Lower leg skin (tissue), 4 donors: Measurements from ENCODE around the gene CSRP2. TPM values are rescaled to one million over a fixed set of nuclear protein-coding genes. Genes with fewer than 3 reads are reported as not detected.

Source experiments
- DNase-seq, 2 donors: peaks; one replicate each; pipeline ENCODE4 v3.0.0-alpha.2; 2019; ENCODE audit warnings: low spot score in 2 of 2
- H3K4me3 ChIP-seq: fragments of 200-600 bp; sonication (generic); 2 replicates; pipeline ENCODE4 v1.5.1; 2017; ENCODE audit warnings: mild to moderate bottlenecking, low read depth; ENCODE audit not compliant: poor library complexity, severe bottlenecking
- CTCF ChIP-seq, 3 donors: fragments of 450-650 bp; IDR thresholded peaks; one replicate each; pipeline ENCODE4 v1.5.1; 2016; ENCODE audit warnings: antibody characterized with exemption in 3 of 3, mild to moderate bottlenecking in 3 of 3, moderate library complexity in 2 of 3
- POLR2A ChIP-seq, 2 donors: fragments of 450-650 bp; IDR thresholded peaks; one replicate each; pipeline ENCODE4 v1.6.1; 2016 to 2017; ENCODE audit warnings: antibody characterized with exemption in 2 of 2, mild to moderate bottlenecking in 1 of 2, moderate library complexity in 1 of 2
- WGBS, 2 donors: methylation state at CpG; one replicate each; pipeline ENCODE4 v1.1.5; 2018; 5-methylcytosine and 5-hydroxymethylcytosine counted together
- intact Hi-C: fragments of 100-400 bp; cut with DNase I; formaldehyde crosslinking; loops from one replicate; pipeline ENCODE4 v1.15.0; 2023; ENCODE audit warnings: low total_unique reads
- total RNA-seq, 4 donors: library from RNA; depleted of rRNA; stranded (reverse); fragments of >200 nt; gene quantifications; one replicate each; pipeline ENCODE4 v1.1.0, GENCODE V29; 2016

CSRP2 gene
- total RNA-seq, 4 donors from 2014 or later, result 7.2 to 33.2 (median 14.3) TPM

- DNase-seq, result no peak
- intact Hi-C loops, result no loop called here
- TF ChIP-seq POLR2A (IDR thresholded peaks at IDR 0.05), result no peak
- no peak for TF ChIP-seq CTCF (IDR thresholded peaks at IDR 0.05)
- H3K4me3 ChIP-seq, result no peak overlapping the region
- 85 to 88% methylated on average over 2 of the region's 2 CpGs for WGBS, 2 donors
These were observed 13.9 kb downstream of the CSRP2 start for GRCh38 chr12:76864791-76865400.

GRCh38 chr12:76863837-76864236 is 15.0 kb downstream of the CSRP2 start:
- intact Hi-C loops, result no loop called here
- TF ChIP-seq CTCF (IDR thresholded peaks at IDR 0.05) (no peak), POLR2A (IDR thresholded peaks at IDR 0.05) (no peak)
- H3K4me3 ChIP-seq, result no peak overlapping the region
- DNase-seq, result no peak
- 37 to 46% methylated on average over 4 of the region's 4 CpGs for WGBS, 2 donors

GRCh38 chr12:76863005-76863670 is 15.7 kb downstream of the CSRP2 start:
- DNase-seq, result no peak
- WGBS, 2 donors, result 75 to 85% methylated on average over 12 of the region's 12 CpGs
- TF ChIP-seq POLR2A (IDR thresholded peaks at IDR 0.05), result no peak
- TF ChIP-seq CTCF (IDR thresholded peaks at IDR 0.05), result no peak
- H3K4me3 ChIP-seq, result no peak overlapping the region
- intact Hi-C loops, result no loop called here

GRCh38 chr12:76860256-76860655 is 18.6 kb downstream of the CSRP2 start:
- intact Hi-C loops, result no loop called here
- DNase-seq, result no peak
- 88 to 93% methylated on average over 3 of the region's 3 CpGs for WGBS, 2 donors
- H3K4me3 ChIP-seq, result no peak overlapping the region
- no peak for TF ChIP-seq CTCF (IDR thresholded peaks at IDR 0.05)
- no peak for TF ChIP-seq POLR2A (IDR thresholded peaks at IDR 0.05)

GRCh38 chr12:76859611-76860010 is 19.2 kb downstream of the CSRP2 start:
- intact Hi-C loops, result no loop called here
- WGBS, 2 donors, result 77 to 84% methylated on average over 4 of the region's 4 CpGs
- TF ChIP-seq POLR2A (IDR thresholded peaks at IDR 0.05) (no peak), CTCF (IDR thresholded peaks at IDR 0.05) (no peak)
- no peak overlapping the region for H3K4me3 ChIP-seq
- no peak for DNase-seq
